ENCODE measurements around the gene RPS6KA3.

GRCh38 chrX:20101934-20102581 lies 164.7 kb downstream of the RPS6KA3 start:
- TF ChIP-seq POLR2A (IDR thresholded peaks at IDR 0.05) (no peak), CTCF (IDR thresholded peaks at IDR 0.05 in 8 of 11, conservative IDR thresholded peaks at IDR 0.05 in 3 of 11) (no peak), POLR2AphosphoS5 (IDR thresholded peaks at IDR 0.05) (no peak)

Measured in spleen (tissue), 7 donors.